ENCODE results near the gene VAT1L. TPM values are rescaled to one million over a fixed set of nuclear protein-coding genes. Genes with fewer than 3 reads are reported as not detected.

Gene VAT1L
- total RNA-seq, 2 donors from 2014 or later: 0.33 to 2.3 TPM

GRCh38 chr16:77853161-77853560, 64.8 kb downstream of the VAT1L start:
- Histone ChIP-seq H3K27ac (no peak overlapping the region), H3K4me1 (no peaks in the 10 kb centered on the region), H3K27me3 (no peaks in the 10 kb centered on the region), H3K4me3 (no peak overlapping the region), H3K9me3 (no peaks in the 10 kb centered on the region), H3K36me3 (replicated peaks in 1 of 2; ENCODE audit: insufficient read depth in 1 of 2, low read depth in 2 of 2) (no peaks in the 10 kb centered on the region)
- WGBS, 2 donors: 91% methylated on average over 5 of the region's 5 CpGs
- TF ChIP-seq POLR2A (IDR thresholded peaks at IDR 0.05): no peak
- TF ChIP-seq CTCF (IDR thresholded peaks at IDR 0.05): no peak
- ATAC-seq: no peak
- DNase-seq: no peak
- intact Hi-C loops (cut with DNase I): no loop called here

GRCh38 chr16:77856438-77857160, 68.2 kb downstream of the VAT1L start:
- intact Hi-C loops (cut with DNase I): no loop called here
- H3K9me3 ChIP-seq: no peaks in the 10 kb centered on the region
- no peak for DNase-seq
- no peak for TF ChIP-seq POLR2A (IDR thresholded peaks at IDR 0.05)
- TF ChIP-seq CTCF (IDR thresholded peaks at IDR 0.05): no peak
- WGBS, 2 donors: 52 to 56% methylated on average over 11 of the region's 11 CpGs
- H3K4me1 ChIP-seq: no peaks in the 10 kb centered on the region
- H3K36me3 ChIP-seq (replicated peaks in 1 of 2; ENCODE audit: insufficient read depth in 1 of 2, low read depth in 2 of 2): no peaks in the 10 kb centered on the region
- no peaks in the 10 kb centered on the region for H3K27me3 ChIP-seq
- ATAC-seq: no peak
- H3K4me3 ChIP-seq: no peak overlapping the region
- no peak overlapping the region for H3K27ac ChIP-seq

GRCh38 chr16:77858060-77858459, 69.7 kb downstream of the VAT1L start:
- ATAC-seq (no peak), DNase-seq (no peak)
- TF ChIP-seq CTCF (IDR thresholded peaks at IDR 0.05) (no peak), POLR2A (IDR thresholded peaks at IDR 0.05) (no peak)
- Histone ChIP-seq H3K4me3 (no peak overlapping the region), H3K27me3 (no peaks in the 10 kb centered on the region), H3K27ac (no peak overlapping the region), H3K36me3 (replicated peaks in 1 of 2; ENCODE audit: insufficient read depth in 1 of 2, low read depth in 2 of 2) (no peaks in the 10 kb centered on the region), H3K9me3 (no peaks in the 10 kb centered on the region), H3K4me1 (no peaks in the 10 kb centered on the region)
- intact Hi-C loops (cut with DNase I): no loop called here
- 76 to 80% methylated on average over 6 of the region's 6 CpGs for WGBS, 2 donors

- H3K4me1 ChIP-seq: no peaks in the 10 kb centered on the region
- H3K27me3 ChIP-seq: no peaks in the 10 kb centered on the region
- H3K36me3 ChIP-seq (replicated peaks in 1 of 2; ENCODE audit: insufficient read depth in 1 of 2, low read depth in 2 of 2): no peaks in the 10 kb centered on the region
- no peak for DNase-seq
- intact Hi-C loops (cut with DNase I): no loop called here
- no peaks in the 10 kb centered on the region for H3K9me3 ChIP-seq
- 76 to 86% methylated on average over 11 of the region's 11 CpGs for WGBS, 2 donors
- H3K4me3 ChIP-seq: no peak overlapping the region
- no peak for ATAC-seq
- H3K27ac ChIP-seq: no peak overlapping the region
- TF ChIP-seq CTCF (IDR thresholded peaks at IDR 0.05) (no peak), POLR2A (IDR thresholded peaks at IDR 0.05) (no peak)
Observed at GRCh38 chr16:77859493-77860232, 71.3 kb downstream of the VAT1L start.
